ENCODE results near the gene SMYD3.

Gene SMYD3

GRCh38 chr1:245932302-245932972 lies 574.6 kb downstream of the SMYD3 start:
- DNase-seq, result no peak

- DNase-seq, result no peak
These were observed 575.6 kb downstream of the SMYD3 start for GRCh38 chr1:245931450-245931849.

- DNase-seq, result no peak
These were observed 577.9 kb downstream of the SMYD3 start for GRCh38 chr1:245929224-245929623.

- DNase-seq, result no peak
These were observed 580.2 kb downstream of the SMYD3 start for GRCh38 chr1:245926888-245927287.

GRCh38 chr1:245923215-245923614 lies 583.9 kb downstream of the SMYD3 start:
- no peak for DNase-seq

- no peak for DNase-seq
These were observed 585.7 kb downstream of the SMYD3 start for GRCh38 chr1:245921417-245921816.

GRCh38 chr1:245917403-245917802 lies 589.7 kb downstream of the SMYD3 start:
- DNase-seq, result no peak

GRCh38 chr1:245915841-245916240 lies 591.2 kb downstream of the SMYD3 start:
- DNase-seq, result no peak

GRCh38 chr1:245915406-245915805 lies 591.7 kb downstream of the SMYD3 start:
- DNase-seq, result no peak

- DNase-seq, result no peak
These were observed 598.5 kb downstream of the SMYD3 start for GRCh38 chr1:245908543-245908942.

GRCh38 chr1:245906207-245906606 lies 600.9 kb downstream of the SMYD3 start:
- DNase-seq, result no peak

GRCh38 chr1:245903851-245904250 lies 603.2 kb downstream of the SMYD3 start:
- DNase-seq, result no peak

- DNase-seq, result no peak
These were observed 605.5 kb downstream of the SMYD3 start for GRCh38 chr1:245901565-245901964.

- no peak for DNase-seq
These were observed 606.0 kb downstream of the SMYD3 start for GRCh38 chr1:245901037-245901436.

GRCh38 chr1:245898581-245898980 lies 608.5 kb downstream of the SMYD3 start:
- DNase-seq, result no peak

- DNase-seq, result no peak
These were observed 610.8 kb downstream of the SMYD3 start for GRCh38 chr1:245896258-245896657.

GRCh38 chr1:245895455-245895959 lies 611.6 kb downstream of the SMYD3 start:
- no peak for DNase-seq

- no peak for DNase-seq
These were observed 612.2 kb downstream of the SMYD3 start for GRCh38 chr1:245894843-245895242.

GRCh38 chr1:245893025-245893424 lies 614.1 kb downstream of the SMYD3 start:
- DNase-seq, result no peak

- DNase-seq, result no peak
These were observed 618.3 kb downstream of the SMYD3 start for GRCh38 chr1:245888809-245889208.

GRCh38 chr1:245887829-245888228 lies 619.2 kb downstream of the SMYD3 start:
- DNase-seq, result no peak

- no peak for DNase-seq
These were observed 625.2 kb downstream of the SMYD3 start for GRCh38 chr1:245881767-245882391.

GRCh38 chr1:245880754-245881403 lies 626.2 kb downstream of the SMYD3 start:
- no peak for DNase-seq

GRCh38 chr1:245879091-245879490 lies 628.0 kb downstream of the SMYD3 start:
- DNase-seq, result no peak
